Mucosa of rectum (tissue), 2 donors: ENCODE measurements around the gene AXIN2.
A peak's percentile ranks its signal among the peaks of the same experiment; 100 is the strongest.

Source experiments
- H3K27ac ChIP-seq, 2 donors: one replicate each; pipeline ENCODE4 v1.7.0; 2013; ENCODE audit warnings: inconsistent platforms in 2 of 2, low read depth in 2 of 2, low read length in 2 of 2
- H3K27me3 ChIP-seq, 2 donors: one replicate each; pipeline ENCODE4 v1.7.0; 2013; ENCODE audit warnings: low read length in 2 of 2; ENCODE audit not compliant: control insufficient read depth in 2 of 2, insufficient read depth in 2 of 2
- H3K36me3 ChIP-seq, 2 donors: one replicate each; pipeline ENCODE4 v1.7.0; 2013; ENCODE audit warnings: low read length in 2 of 2; ENCODE audit not compliant: control insufficient read depth in 2 of 2, insufficient read depth in 2 of 2
- H3K4me1 ChIP-seq, 2 donors: one replicate each; pipeline ENCODE4 v1.7.0; 2013; ENCODE audit warnings: low read length in 2 of 2, mild to moderate bottlenecking in 1 of 2; ENCODE audit not compliant: control insufficient read depth in 2 of 2, insufficient read depth in 2 of 2
- H3K4me3 ChIP-seq, 2 donors: one replicate each; pipeline ENCODE4 v1.7.0; 2013; ENCODE audit warnings: low read length in 2 of 2
- H3K9ac ChIP-seq, 2 donors: one replicate each; pipeline ENCODE4 v1.7.0; 2013; ENCODE audit warnings: low read length in 2 of 2, low read depth in 1 of 2, mild to moderate bottlenecking in 1 of 2
- H3K9me3 ChIP-seq, 2 donors: one replicate each; pipeline ENCODE4 v1.7.0; 2013; ENCODE audit warnings: low read length in 2 of 2; ENCODE audit not compliant: control insufficient read depth in 2 of 2
- donor health status: healthy.
- donor health status: Normal muscosa, but diverticular disease.

The AXIN2 gene

DNA sequence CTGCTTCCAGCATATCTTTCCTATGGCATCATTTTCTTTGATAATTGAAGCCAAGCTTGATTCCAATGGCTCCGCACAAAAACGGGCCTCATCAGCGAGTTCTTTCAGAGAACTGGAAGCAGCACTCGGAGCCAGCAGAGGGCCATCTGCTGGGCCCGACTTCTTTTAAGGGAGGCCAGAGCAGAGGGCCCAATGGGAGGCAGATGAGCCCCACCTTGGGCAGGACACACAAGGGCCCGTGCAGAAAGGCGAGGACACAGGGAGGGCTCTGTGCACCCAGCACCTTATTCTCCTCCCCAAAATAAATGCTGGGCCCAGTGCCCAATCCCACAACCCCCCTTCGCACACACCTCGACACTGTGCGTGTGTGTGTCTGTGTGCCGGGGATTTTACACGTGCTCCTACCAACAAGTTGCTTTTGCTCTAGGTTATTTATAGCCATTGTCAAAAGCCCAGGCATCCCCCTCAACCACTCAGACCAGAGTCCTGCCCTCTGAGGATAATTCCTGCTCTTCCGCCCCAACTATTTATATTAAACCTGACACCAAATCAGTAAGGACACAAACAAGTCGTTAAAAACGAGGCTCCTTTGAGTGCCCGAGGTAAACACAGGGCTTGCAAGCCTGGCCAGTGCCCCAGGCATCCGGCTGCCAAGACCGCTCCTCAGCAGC is 6.8 kb downstream of the AXIN2 start:
- Histone ChIP-seq H3K9ac (peak overlapping the region in 1 of 2 donors; percentile 32), H3K27ac (no peak overlapping the region), H3K4me3 (peak overlapping the region in 1 of 2 donors; percentile 41), H3K36me3 (peaks cover 3 to 4% of the 10 kb centered on the region in 2 donors), H3K4me1 (peaks cover 47 to 49% of the 10 kb centered on the region in 2 donors), H3K27me3 (no peaks in the 10 kb centered on the region), H3K9me3 (no peaks in the 10 kb centered on the region)

DNA sequence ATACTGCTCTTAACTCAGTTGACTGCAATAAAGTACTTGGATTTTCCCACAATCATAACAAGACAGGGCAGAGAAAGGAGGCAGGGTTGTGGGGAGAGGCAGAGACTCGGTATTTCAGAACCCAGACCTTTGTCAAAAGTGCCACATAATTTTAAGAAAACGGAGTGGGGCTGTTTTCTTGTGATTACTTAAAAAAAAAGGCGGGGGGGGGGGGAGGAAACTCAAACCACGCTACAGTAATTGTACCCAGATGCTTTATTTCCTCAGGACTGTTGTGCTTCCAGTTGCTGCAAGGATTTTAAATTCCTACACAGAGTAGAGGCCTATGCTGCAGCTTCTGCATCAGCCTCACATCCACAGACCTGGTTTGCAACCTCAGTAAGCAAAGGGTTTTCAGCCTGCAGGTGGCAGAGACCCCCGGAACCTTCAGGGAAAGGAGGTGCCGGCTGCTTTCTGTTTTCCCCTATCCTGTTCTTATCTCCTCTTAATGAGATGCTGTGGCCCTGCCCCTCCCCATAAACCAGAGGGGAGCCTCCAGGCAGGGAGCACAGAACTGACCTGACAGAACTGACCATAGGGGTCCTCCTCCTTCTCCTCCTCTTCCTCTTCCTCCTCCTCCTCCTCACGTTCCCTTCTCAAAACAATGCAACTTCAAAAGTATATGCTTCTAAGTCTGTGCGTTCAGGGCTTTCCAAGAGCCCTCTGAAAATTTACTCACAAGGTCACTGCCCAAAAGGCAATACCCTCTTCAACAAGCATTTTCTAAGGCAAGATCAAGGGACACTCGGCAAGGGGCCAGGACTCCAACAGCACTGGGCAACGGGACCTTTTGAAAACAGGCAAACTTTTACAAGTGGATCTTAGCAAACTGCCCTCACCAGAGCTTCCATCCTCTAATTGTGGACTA is 7.5 kb downstream of the AXIN2 start:
- Histone ChIP-seq H3K36me3 (peaks cover 7 to 10% of the 10 kb centered on the region in 2 donors), H3K4me1 (peaks cover 47 to 52% of the 10 kb centered on the region in 2 donors), H3K9me3 (no peaks in the 10 kb centered on the region), H3K27ac (no peak overlapping the region), H3K27me3 (no peaks in the 10 kb centered on the region), H3K4me3 (peak overlapping the region; percentile 5 to 41), H3K9ac (peak overlapping the region in 1 of 2 donors; percentile 52)

DNA sequence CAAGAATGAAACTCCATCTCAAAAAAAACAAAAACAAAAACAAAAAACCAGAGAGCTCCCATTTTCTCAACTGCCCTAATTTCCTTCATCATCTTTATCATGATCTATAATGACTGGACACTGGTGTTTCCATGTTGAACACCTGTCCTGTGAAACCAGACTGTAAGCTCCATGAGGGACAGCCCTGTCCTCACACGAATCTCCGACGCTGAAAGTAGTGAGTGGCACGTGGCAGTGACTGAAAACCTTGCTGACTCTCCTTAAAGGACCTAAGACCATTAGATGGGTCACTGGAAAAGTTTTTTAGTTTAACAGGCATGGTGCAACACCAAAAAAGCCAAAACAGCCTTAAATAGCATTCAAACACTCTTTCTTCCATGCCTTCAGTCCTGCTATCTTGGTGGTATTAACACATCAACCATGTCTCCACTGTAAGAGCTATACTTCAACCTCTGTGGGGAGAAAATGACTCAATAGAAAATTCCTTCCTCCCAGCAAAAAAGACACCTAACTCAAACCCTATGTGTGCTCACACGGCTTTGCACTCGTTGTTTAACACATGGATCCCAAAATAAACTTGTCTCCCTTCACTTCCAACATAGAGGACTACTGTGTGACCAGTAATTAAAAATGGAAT is 8.3 kb downstream of the AXIN2 start:
- Histone ChIP-seq H3K27ac (no peak overlapping the region), H3K4me1 (peaks cover 43 to 48% of the 10 kb centered on the region in 2 donors), H3K9ac (peak overlapping the region; percentile 25 to 52), H3K4me3 (peak overlapping the region in 1 of 2 donors; percentile 5), H3K36me3 (peaks cover 7 to 16% of the 10 kb centered on the region in 2 donors), H3K9me3 (no peaks in the 10 kb centered on the region), H3K27me3 (no peaks in the 10 kb centered on the region)

DNA sequence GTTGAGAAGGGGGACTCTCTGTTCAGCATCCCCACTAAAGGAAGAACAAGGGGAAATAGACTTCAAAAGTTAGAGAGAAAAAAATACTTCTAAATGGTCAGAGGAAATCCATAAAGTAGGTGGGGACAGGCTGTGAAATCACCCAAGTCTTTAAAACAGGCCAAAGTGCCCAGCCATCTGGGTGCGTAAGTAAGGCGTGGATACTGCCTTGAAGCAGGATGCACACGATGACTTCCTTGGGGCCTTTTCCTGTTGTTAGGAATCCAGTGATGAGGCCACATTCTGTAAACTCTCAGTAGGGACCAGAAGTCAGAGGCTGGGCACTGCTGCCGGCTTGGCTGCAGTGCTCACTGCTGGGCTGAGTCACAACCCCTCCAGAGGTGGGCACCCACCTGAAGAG is 9.2 kb downstream of the AXIN2 start:
- no peak overlapping the region for H3K4me3 ChIP-seq
- peak overlapping the region in 1 of 2 donors; percentile 59 for H3K27ac ChIP-seq
- peak overlapping the region in 1 of 2 donors; percentile 21 for H3K9ac ChIP-seq
- H3K27me3 ChIP-seq, result no peaks in the 10 kb centered on the region
- peaks cover 7 to 16% of the 10 kb centered on the region in 2 donors for H3K36me3 ChIP-seq
- no peaks in the 10 kb centered on the region for H3K9me3 ChIP-seq
- H3K4me1 ChIP-seq, result peaks cover 40% of the 10 kb centered on the region in 2 donors

DNA sequence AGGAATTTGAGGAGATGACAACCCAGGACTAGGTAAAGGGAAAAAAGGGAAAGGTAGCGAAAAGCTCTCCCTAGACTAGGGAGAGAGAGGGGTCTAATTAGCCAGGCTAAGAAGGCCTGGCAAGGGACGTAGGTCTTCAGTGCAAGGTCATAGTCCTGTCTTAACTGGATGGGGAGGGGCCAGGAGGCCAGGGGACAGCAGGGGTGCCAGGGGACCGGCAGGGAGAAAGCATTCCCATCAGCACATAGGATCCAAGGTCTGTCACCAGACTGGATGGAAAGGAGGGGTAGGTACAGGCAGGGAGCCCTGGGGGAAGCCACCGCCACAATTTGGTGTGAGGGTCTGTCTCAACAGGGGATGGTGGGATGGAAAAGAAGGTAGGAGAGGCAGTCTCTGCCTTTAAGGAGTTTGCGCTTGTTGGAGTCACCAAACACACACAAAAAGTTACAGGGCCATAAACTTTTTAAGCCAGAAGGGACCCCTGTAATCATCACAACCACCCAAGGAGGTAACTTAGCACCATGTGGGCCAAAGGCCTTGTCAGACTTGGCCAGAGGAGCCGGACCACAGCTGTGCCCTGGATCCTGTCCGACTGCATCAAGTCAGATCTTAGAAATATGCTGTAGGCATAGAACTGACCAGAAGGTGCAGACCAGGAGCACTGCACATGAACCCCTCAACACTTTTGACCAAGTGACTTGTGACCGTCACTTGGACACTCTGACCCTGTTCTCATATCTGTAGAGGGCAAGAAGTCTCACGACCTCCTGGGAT is 10.0 kb downstream of the AXIN2 start:
- Histone ChIP-seq H3K27ac (peak overlapping the region in 1 of 2 donors; percentile 59), H3K4me1 (peaks cover 38 to 39% of the 10 kb centered on the region in 2 donors), H3K9ac (peak overlapping the region in 1 of 2 donors; percentile 21)

DNA sequence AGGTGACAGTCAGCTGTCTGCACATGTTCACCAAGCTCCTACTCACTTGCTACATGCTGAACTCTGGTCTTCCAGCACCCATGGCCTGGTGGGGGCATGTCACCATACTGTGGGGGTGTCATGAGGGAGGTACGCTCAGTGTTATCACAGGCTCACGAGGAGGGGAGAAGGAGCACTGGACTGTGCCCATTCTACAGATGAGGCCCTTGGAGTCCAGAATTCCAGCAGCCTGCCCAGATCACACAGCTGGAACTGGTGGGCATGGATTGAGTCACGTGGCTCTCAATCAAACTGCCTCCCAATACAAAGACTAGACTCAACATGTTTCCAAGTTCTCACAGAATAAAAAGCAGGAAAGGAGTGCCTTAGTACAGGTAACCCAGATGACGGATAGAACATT is 10.7 kb downstream of the AXIN2 start:
- H3K4me3 ChIP-seq, result no peak overlapping the region
- H3K9ac ChIP-seq, result no peak overlapping the region
- H3K36me3 ChIP-seq, result peaks cover 16% of the 10 kb centered on the region in 2 donors
- peaks cover 37 to 44% of the 10 kb centered on the region in 2 donors for H3K4me1 ChIP-seq
- H3K27me3 ChIP-seq, result no peaks in the 10 kb centered on the region
- H3K27ac ChIP-seq, result no peak overlapping the region
- no peaks in the 10 kb centered on the region for H3K9me3 ChIP-seq

More for the DNA sequence above, 10.0 kb downstream of the AXIN2 start:
- Histone ChIP-seq H3K36me3 (peaks cover 11 to 16% of the 10 kb centered on the region in 2 donors), H3K4me3 (no peak overlapping the region), H3K27me3 (no peaks in the 10 kb centered on the region), H3K9me3 (no peaks in the 10 kb centered on the region)

DNA sequence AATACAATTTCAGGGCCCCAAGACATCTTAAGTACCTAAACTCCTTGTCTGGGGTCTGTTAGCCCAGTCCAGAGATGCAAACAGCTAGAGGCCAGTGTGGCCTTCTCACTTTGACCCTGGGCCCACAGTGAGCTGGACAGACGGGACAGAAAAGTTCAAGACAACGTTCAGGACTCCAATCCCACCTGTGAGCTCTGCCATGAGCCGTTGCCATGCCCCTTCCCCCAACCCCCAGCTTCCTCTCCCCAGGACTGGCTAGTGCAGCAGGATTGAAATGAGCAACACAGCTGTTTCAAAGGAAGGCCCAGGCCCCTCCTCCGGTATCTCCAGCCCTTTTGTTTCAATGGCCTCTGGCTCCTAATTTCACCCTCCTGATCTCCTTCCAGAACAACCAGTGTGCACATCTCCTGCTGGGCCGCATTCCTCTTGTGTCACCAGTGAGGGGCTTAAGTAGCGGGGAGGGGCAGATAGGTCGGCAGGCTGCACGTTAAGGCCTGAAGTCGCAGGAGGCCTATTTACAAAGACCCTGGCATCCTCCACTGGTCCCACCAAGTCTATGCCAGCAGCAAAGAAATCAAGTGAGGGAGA is 11.3 kb downstream of the AXIN2 start:
- Histone ChIP-seq H3K9me3 (no peaks in the 10 kb centered on the region), H3K27me3 (no peaks in the 10 kb centered on the region), H3K9ac (no peak overlapping the region), H3K27ac (peak overlapping the region in 1 of 2 donors; percentile 7), H3K4me3 (no peak overlapping the region), H3K4me1 (peaks cover 37 to 44% of the 10 kb centered on the region in 2 donors), H3K36me3 (peaks cover 16% of the 10 kb centered on the region in 2 donors)

DNA sequence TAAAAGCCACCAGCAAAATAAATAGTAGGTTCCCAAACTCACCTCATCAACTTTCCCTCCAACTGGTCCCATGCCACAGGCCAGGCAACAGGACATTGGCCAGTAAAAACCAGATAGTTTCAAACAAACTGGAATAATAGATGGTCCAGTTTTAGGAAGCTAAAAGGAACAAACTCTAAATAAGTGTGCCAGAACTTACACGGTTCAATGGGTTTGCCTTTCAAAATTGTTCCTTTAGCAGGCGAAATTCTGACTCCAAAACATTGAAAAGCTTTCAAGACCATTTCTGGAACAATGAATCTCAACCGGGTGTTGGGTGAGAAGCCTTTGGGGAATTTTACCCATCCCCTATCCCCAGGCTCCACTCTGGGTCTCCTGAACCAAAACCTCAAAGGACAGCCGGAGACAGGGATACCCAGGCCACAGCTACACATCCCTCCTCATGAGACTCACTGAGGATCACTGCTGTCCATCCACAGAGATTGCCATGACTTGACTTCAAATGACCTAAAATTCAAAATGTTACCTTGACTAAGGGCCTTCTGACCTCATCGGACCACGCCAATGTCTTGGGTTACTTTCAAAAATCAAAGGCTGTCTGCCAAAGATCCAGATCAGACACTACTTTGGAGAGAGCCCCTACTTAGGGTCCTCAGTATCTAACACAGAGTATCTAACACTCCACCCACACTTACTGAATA is 13.0 kb downstream of the AXIN2 start:
- no peaks in the 10 kb centered on the region for H3K27me3 ChIP-seq
- H3K9me3 ChIP-seq, result no peaks in the 10 kb centered on the region
- H3K4me3 ChIP-seq, result no peak overlapping the region
- peaks cover 39 to 52% of the 10 kb centered on the region in 2 donors for H3K4me1 ChIP-seq
- H3K9ac ChIP-seq, result no peak overlapping the region
- H3K36me3 ChIP-seq, result peaks cover 21 to 23% of the 10 kb centered on the region in 2 donors
- peak overlapping the region; percentile 78 to 92 for H3K27ac ChIP-seq

DNA sequence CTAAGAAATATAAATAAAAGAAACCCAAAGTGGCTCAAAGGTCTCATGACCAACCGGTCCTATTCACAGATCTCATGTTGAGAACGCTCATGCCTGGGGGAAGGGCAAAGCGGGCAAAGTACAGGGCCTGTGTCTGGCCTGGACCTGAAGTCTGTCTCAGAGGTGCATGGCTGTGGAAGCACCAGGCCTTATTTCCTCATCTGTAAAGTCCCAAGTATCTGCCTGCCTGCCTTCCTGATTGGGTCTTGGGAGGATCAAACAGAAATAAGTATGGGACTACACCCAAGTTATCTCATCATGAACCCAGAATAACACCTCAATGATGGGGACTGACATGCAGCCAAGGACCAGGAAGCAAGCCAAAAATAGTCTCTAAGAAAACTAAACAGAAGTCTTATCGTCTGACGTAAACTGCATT is 14.2 kb downstream of the AXIN2 start:
- H3K27ac ChIP-seq, result peak overlapping the region; percentile 78 to 92
- peak overlapping the region in 1 of 2 donors; percentile 46 for H3K9ac ChIP-seq
- peaks cover 33 to 47% of the 10 kb centered on the region in 2 donors for H3K4me1 ChIP-seq
- peaks cover 23 to 29% of the 10 kb centered on the region in 2 donors for H3K36me3 ChIP-seq
- no peaks in the 10 kb centered on the region for H3K27me3 ChIP-seq
- no peak overlapping the region for H3K4me3 ChIP-seq
- H3K9me3 ChIP-seq, result no peaks in the 10 kb centered on the region
